CD4-positive, alpha-beta T cell (primary cell): ENCODE results near the gene GAS2L2. TPM values are rescaled to one million over a fixed set of nuclear protein-coding genes. Genes with fewer than 3 reads are reported as not detected.

Experiments used
- ATAC-seq: fragments of 200-7000 bp; cut with Tn5 transposase; one replicate; pipeline ENCODE4 v1.10.0; 2022; ENCODE audit warnings: mild to moderate bottlenecking; ENCODE audit not compliant: poor library complexity
- CTCF ChIA-PET: fragments of 350-600 bp; sonication (Branson Sonifier 250); formaldehyde crosslinking; loops from one replicate; lab custom pipeline; 2021; ENCODE audit warnings: antibody characterized with exemption, inconsistent platforms; lab: Charles Lee
- POLR2A ChIA-PET: fragments of 350-600 bp; sonication (Branson Sonifier 250); formaldehyde crosslinking; loops from one replicate; lab custom pipeline; 2021; ENCODE audit warnings: antibody characterized with exemption, inconsistent platforms; lab: Charles Lee
- DNase-seq, 14 experiments: peaks; one replicate each; pipeline ENCODE4 v3.0.0-alpha.2; 2013 to 2020; ENCODE audit warnings: mixed read lengths in 2 of 14
- H3K27ac ChIP-seq, 2 donors: one replicate each; pipeline versions ENCODE4 v1.5.1 to v1.7.0; 2013; ENCODE audit warnings: low read length in 2 of 2, low read depth in 1 of 2, mild to moderate bottlenecking in 1 of 2
- H3K27me3 ChIP-seq, 2 experiments: 1 replicate in 1 of 2; 2 replicates in 1 of 2; pipeline versions ENCODE4 v1.6.1 to v1.7.0; 2013; ENCODE audit warnings: low read length in 2 of 2, control low read depth in 1 of 2, mild to moderate bottlenecking in 1 of 2, moderate library complexity in 1 of 2; ENCODE audit not compliant: insufficient read depth in 2 of 2, control insufficient read depth in 1 of 2
- H3K36me3 ChIP-seq: one replicate; pipeline ENCODE4 v1.6.1; 2013; ENCODE audit warnings: low read length, control low read depth; ENCODE audit not compliant: insufficient read depth
- H3K4me1 ChIP-seq: one replicate; pipeline ENCODE4 v1.6.1; 2013; ENCODE audit warnings: low read length, control low read depth; ENCODE audit not compliant: insufficient read depth
- H3K4me3 ChIP-seq: one replicate; pipeline ENCODE4 v1.5.1; 2013; ENCODE audit warnings: mild to moderate bottlenecking, low read length, moderate library complexity
- H3K9me3 ChIP-seq, 2 experiments: 1 replicate in 1 of 2; 2 replicates in 1 of 2; pipeline versions ENCODE4 v1.6.1 to v1.7.0; 2013; ENCODE audit warnings: low read length in 2 of 2, mild to moderate bottlenecking in 2 of 2, control low read depth in 1 of 2, moderate library complexity in 1 of 2; ENCODE audit not compliant: control insufficient read depth in 1 of 2, insufficient read depth in 1 of 2
- H3K27ac Mint-ChIP-seq: one replicate; pipeline ENCODE4 v1.8.0; 2020; ENCODE audit warnings: mixed read lengths
- H3K27me3 Mint-ChIP-seq: one replicate; pipeline ENCODE4 v1.8.0; 2021; ENCODE audit warnings: mixed read lengths
- H3K36me3 Mint-ChIP-seq: one replicate; pipeline ENCODE4 v1.8.0; 2021; ENCODE audit warnings: low read depth, mixed read lengths
- H3K4me1 Mint-ChIP-seq: one replicate; pipeline ENCODE4 v1.8.0; 2021; ENCODE audit warnings: low read depth, mixed read lengths
- H3K4me3 Mint-ChIP-seq: one replicate; pipeline ENCODE4 v1.8.0; 2020; ENCODE audit warnings: mild to moderate bottlenecking, mixed read lengths
- H3K9me3 Mint-ChIP-seq: one replicate; pipeline ENCODE4 v1.8.0; 2020; ENCODE audit warnings: mixed read lengths
- intact Hi-C, 2 experiments: fragments of 100-400 bp; cut with DNase I in 1 of 2; cut with micrococcal nuclease in 1 of 2; formaldehyde crosslinking; loops; one replicate each; pipeline versions ENCODE4 v1.15.1 to v1.9.0; 2023 to 2025; cut with DNase I, micrococcal nuclease
- total RNA-seq, 174 experiments: library from RNA in 2 of 174; stranded (reverse) in 2 of 174; gene quantifications; one replicate each; pipeline ENCODE4 v1.2.3 and lab custom pipeline; 2021 to 2026
- TF ChIP-seq, protein P1 (sequence below): fragments of 200-600 bp; IDR thresholded peaks from one replicate; pipeline ENCODE4 v1.8.0; 2022; ENCODE audit warnings: antibody characterized with exemption, mild to moderate bottlenecking

Gene GAS2L2
- total RNA-seq, 2 experiments from 2014 or later, result 0.19 to 0.22 TPM

DNA sequence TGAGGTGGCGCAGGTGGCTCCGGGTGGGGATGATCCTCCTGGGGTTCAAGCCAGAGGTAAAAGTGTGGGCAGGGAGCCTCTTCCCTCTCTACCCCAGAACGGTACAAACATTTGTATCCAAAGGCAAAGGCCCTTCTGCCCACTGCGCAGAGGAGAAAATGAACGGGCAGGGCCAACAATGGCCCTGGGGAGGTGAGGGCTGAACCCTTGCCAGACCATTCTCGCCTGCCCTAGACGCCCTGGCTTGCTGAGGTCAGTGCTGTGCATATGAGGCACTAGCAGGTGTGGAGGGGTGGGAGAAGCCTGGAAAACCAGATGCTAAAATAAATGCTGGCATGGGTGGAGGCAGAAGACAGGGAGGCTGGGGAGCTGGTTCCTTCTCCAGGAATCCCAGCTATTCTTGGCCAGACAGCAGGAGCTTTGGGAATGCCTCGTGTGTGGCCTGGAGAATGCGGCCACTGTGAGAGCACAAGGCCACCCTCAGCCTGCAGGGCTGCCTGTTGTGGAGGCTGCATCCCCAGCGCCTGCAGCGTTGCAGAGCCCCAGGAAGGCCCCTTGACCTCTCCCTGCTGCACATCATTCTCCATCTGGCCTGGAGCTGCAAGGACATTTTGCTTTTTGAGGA, 12.2 kb upstream of the GAS2L2 start:
- intact Hi-C loops, result loop anchor here in 1 of 2 experiments (10.0 kb wide), 1 partner anchor 380 kb away; no protein-coding TSS in a partner anchor
- no peaks in the 10 kb centered on the region for H3K9me3 ChIP-seq
- H3K27me3 ChIP-seq, result no peaks in the 10 kb centered on the region
- H3K9me3 Mint-ChIP-seq, result no peaks in the 10 kb centered on the region
- no peaks in the 10 kb centered on the region for H3K27me3 Mint-ChIP-seq
- no peak overlapping the region for H3K27ac ChIP-seq
- CTCF ChIA-PET, result interaction anchor here (0.8 to 5.5 kb wide), 18 partner anchors 17 to 634 kb away, joined by 3 to 156 read pairs (median 6); partner anchors contain the start of genes MMP28, RASL10B and TAF15
- peak overlapping the region; percentile 32 for H3K27ac Mint-ChIP-seq
- H3K4me3 Mint-ChIP-seq, result peak overlapping the region; percentile 90
- POLR2A ChIA-PET, result interaction anchor here (0.7 to 3.2 kb wide), 5 partner anchors 31 to 391 kb away, joined by 3 to 142 read pairs (median 11); partner anchors contain the start of genes MMP28, PEX12, SLFN11 and TAF15
- no peaks in the 10 kb centered on the region for H3K36me3 Mint-ChIP-seq
- H3K4me1 ChIP-seq, result peaks cover 12% of the 10 kb centered on the region
- H3K4me1 Mint-ChIP-seq, result peaks cover 7% of the 10 kb centered on the region
- H3K4me3 ChIP-seq, result peak overlapping the region; percentile 79
- H3K36me3 ChIP-seq, result no peaks in the 10 kb centered on the region
- no peak for ATAC-seq
- no peak for DNase-seq
- TF ChIP-seq, protein P1, sequence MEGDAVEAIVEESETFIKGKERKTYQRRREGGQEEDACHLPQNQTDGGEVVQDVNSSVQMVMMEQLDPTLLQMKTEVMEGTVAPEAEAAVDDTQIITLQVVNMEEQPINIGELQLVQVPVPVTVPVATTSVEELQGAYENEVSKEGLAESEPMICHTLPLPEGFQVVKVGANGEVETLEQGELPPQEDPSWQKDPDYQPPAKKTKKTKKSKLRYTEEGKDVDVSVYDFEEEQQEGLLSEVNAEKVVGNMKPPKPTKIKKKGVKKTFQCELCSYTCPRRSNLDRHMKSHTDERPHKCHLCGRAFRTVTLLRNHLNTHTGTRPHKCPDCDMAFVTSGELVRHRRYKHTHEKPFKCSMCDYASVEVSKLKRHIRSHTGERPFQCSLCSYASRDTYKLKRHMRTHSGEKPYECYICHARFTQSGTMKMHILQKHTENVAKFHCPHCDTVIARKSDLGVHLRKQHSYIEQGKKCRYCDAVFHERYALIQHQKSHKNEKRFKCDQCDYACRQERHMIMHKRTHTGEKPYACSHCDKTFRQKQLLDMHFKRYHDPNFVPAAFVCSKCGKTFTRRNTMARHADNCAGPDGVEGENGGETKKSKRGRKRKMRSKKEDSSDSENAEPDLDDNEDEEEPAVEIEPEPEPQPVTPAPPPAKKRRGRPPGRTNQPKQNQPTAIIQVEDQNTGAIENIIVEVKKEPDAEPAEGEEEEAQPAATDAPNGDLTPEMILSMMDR, result no peak

DNA sequence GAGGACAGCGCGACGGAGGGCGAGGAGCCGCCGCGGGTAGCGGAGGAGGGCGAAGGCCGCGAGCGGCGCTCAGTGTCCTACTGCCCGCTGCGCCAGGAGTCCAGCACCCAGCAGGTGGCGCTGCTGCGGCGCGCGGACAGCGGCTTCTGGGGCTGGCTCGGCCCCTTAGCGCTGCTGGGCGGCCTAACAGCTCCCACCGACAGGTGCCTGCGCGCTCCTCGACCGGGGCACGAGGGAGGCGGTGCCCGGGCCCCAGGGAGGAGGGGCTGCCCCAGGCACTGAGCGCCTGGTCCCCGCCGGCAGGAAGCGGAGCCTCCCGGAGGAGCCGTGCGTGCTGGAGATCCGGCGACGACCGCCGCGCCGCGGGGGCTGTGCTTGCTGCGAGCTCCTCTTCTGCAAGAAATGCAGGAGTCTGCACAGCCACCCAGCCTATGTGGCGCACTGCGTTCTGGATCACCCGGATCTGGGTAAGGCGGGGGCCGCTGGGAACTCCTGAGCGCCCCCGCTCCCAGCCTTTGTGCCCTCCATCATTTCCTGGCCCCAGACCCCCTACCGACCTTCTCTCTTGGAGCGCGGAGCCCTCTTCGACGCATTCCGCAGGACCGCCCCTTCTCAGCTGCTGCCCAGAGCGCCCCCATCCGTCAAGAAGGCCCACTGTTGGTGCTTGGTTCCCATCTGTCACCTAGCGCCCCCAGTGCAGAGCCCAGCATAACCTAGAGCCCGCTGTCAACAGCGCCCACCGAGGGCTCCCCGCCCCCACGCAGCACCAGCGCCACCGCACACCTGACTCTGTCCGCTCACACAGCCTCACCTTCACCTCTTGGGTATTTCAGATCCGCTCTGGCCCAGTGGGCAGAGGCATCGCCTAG, 11.3 kb upstream of the GAS2L2 start:
- CTCF ChIA-PET, result interaction anchor here (0.8 to 5.5 kb wide), 38 partner anchors 11 to 784 kb away, joined by 3 to 156 read pairs (median 4); partner anchors contain the start of genes LIG3, MMP28, PEX12 and RASL10B
- Histone ChIP-seq H3K27ac (peak overlapping the region; percentile 20 to 23), H3K9me3 (no peaks in the 10 kb centered on the region), H3K36me3 (no peaks in the 10 kb centered on the region), H3K4me1 (peaks cover 12% of the 10 kb centered on the region), H3K27me3 (no peaks in the 10 kb centered on the region), H3K4me3 (peak overlapping the region; percentile 79)
- intact Hi-C loops, result loop anchor here (1.0 to 10.0 kb wide), 3 partner anchors 40 to 380 kb away; partner anchors contain the start of gene TAF15 (in 2 of the 2)
- peaks cover 7% of the 10 kb centered on the region for H3K4me1 Mint-ChIP-seq
- no peaks in the 10 kb centered on the region for H3K9me3 Mint-ChIP-seq
- ATAC-seq (peak; percentile 87), DNase-seq (peak; percentile 72 to 94 (median 84))
- H3K36me3 Mint-ChIP-seq, result no peaks in the 10 kb centered on the region
- peak overlapping the region; percentile 90 for H3K4me3 Mint-ChIP-seq
- H3K27ac Mint-ChIP-seq, result peak overlapping the region; percentile 32
- H3K27me3 Mint-ChIP-seq, result no peaks in the 10 kb centered on the region
- POLR2A ChIA-PET, result interaction anchor here (0.6 to 3.2 kb wide), 18 partner anchors 11 to 784 kb away, joined by 3 to 142 read pairs (median 4); partner anchors contain the start of genes LIG3, MMP28, PEX12 and RASL10B
- TF ChIP-seq, protein P1, result peak; percentile 82

DNA sequence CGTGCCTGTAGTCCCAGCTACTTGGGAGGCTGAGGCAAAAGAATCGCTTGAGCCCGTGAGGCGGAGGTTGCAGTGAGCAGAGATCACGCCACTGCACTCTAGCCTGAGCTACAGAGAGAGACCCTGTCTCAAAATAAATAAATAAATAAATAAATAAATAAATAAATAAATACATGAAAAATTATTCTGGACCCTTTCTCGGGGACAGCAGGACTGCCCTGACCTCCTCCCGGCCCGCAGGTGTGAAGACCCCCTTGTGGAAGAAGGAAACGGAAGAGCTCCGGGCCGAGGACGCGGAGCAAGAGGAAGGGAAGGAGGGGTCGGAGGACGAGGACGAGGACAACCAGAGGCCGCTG, 10.7 kb upstream of the GAS2L2 start:
- H3K4me1 ChIP-seq, result peaks cover 12% of the 10 kb centered on the region
- Mint-ChIP-seq H3K4me3 (peak overlapping the region; percentile 82), H3K4me1 (peaks cover 7% of the 10 kb centered on the region), H3K27ac (no peak overlapping the region), H3K27me3 (no peaks in the 10 kb centered on the region), H3K9me3 (no peaks in the 10 kb centered on the region), H3K36me3 (no peaks in the 10 kb centered on the region)
- H3K27me3 ChIP-seq, result no peaks in the 10 kb centered on the region
- no peak overlapping the region for H3K27ac ChIP-seq
- TF ChIP-seq, protein P1, result no peak
- H3K36me3 ChIP-seq, result no peaks in the 10 kb centered on the region
- POLR2A ChIA-PET, result interaction anchor here (0.6 to 3.2 kb wide), 18 partner anchors 12 to 783 kb away, joined by 3 to 142 read pairs (median 4); partner anchors contain the start of genes LIG3, MMP28, PEX12 and RASL10B
- no peaks in the 10 kb centered on the region for H3K9me3 ChIP-seq
- intact Hi-C loops, result loop anchor here (1.0 to 10.0 kb wide), 3 partner anchors 41 to 381 kb away; partner anchors contain the start of gene TAF15 (in 2 of the 2)
- H3K4me3 ChIP-seq, result peak overlapping the region; percentile 79
- no peak for DNase-seq
- CTCF ChIA-PET, result interaction anchor here (0.8 to 5.5 kb wide), 35 partner anchors 12 to 784 kb away, joined by 3 to 156 read pairs (median 4); partner anchors contain the start of genes LIG3, MMP28, PEX12 and TAF15
- no peak for ATAC-seq
